ENCODE results near the gene RHEX. TPM values are rescaled to one million over a fixed set of nuclear protein-coding genes. Genes with fewer than 3 reads are reported as not detected.

Gene RHEX
- polyA plus RNA-seq, 1 of the 3 experiments (the other 2 are of a cell fraction) = not detected

DNA sequence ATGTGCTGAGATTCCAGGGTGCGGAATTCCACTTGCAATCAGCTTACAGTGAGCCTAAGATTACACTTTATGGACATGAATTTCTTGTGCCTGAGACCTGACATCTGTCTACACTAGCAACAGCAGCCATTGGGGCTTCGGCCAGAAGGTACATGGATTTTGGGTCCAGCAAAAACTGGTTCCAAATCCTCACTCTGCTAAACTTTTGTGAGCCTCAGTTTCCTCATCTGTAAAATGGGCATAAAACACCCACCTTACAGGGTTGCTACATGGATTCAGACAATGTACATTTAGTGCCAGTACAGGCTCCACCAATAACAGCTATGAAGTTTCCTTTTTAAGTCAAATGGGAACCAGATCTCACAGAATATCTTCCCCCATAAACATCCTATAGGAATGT, 30.8 kb downstream of the RHEX start:
- H3K36me3 ChIP-seq (replicated peaks in 1 of 2; ENCODE audit: control insufficient read depth in 1 of 2, insufficient read depth in 2 of 2, low read length in 1 of 2) = no peaks in the 10 kb centered on the region
- no peaks in the 10 kb centered on the region for H3F3A ChIP-seq (replicated peaks; ENCODE audit: insufficient read depth)
- 74% methylated on average over 2 of the region's 2 CpGs for WGBS (ENCODE audit: low lambda C conversion rate)
- H3K9me3 ChIP-seq = no peaks in the 10 kb centered on the region
- no peak for DNase-seq
- no peak overlapping the region for H3K9ac ChIP-seq
- peaks cover 0 to 7% of the 10 kb centered on the region in 2 experiments; a peak in 2 of 4 replicates for H3K4me1 ChIP-seq (ENCODE audit: control insufficient read depth in 1 of 2, insufficient read depth in 2 of 2, low read depth in 1 of 2, low read length in 1 of 2)
- no peaks in the 10 kb centered on the region for H3K79me2 ChIP-seq (ENCODE audit: insufficient read depth)
- H3K9me2 ChIP-seq = no peaks in the 10 kb centered on the region
- H3K27ac ChIP-seq (ENCODE audit: low read depth in 2 of 2, low read length in 1 of 2) = no peak overlapping the region
- no peak overlapping the region for H3K4me3 ChIP-seq (ENCODE audit: low read depth in 2 of 2, low read length in 1 of 2)
- no peak overlapping the region for H3K4me2 ChIP-seq
- H4K20me1 ChIP-seq (ENCODE audit: insufficient read depth) = no peaks in the 10 kb centered on the region
- TF ChIP-seq, protein P1, sequence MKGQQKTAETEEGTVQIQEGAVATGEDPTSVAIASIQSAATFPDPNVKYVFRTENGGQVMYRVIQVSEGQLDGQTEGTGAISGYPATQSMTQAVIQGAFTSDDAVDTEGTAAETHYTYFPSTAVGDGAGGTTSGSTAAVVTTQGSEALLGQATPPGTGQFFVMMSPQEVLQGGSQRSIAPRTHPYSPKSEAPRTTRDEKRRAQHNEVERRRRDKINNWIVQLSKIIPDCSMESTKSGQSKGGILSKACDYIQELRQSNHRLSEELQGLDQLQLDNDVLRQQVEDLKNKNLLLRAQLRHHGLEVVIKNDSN (IDR thresholded peaks at IDR 0.05; ENCODE audit: borderline replicate concordance, low read depth) = no peak
- TF ChIP-seq SIN3A (IDR thresholded peaks at IDR 0.05; ENCODE audit: borderline replicate concordance, low read depth, low read length) (no peak), GATA2 (CRISPR knock-in tag; IDR thresholded peaks at IDR 0.05) (no peak), JUND (IDR thresholded peaks at IDR 0.05) (no peak), POLR2AphosphoS5 (IDR thresholded peaks at IDR 0.05; ENCODE audit: low read depth, low read length) (no peak), SMC3 (IDR thresholded peaks at IDR 0.05; ENCODE audit: low read depth, low read length) (no peak), ELF1 (IDR thresholded peaks at IDR 0.05) (no peak), MEF2A (IDR thresholded peaks at IDR 0.05; ENCODE audit: borderline replicate concordance, low read depth) (no peak), RAD21 (IDR thresholded peaks at IDR 0.05; ENCODE audit: low read length) (no peak), RCOR1 (IDR thresholded peaks at IDR 0.05; ENCODE audit: low read length) (no peak)
- TF ChIP-seq, protein P2, sequence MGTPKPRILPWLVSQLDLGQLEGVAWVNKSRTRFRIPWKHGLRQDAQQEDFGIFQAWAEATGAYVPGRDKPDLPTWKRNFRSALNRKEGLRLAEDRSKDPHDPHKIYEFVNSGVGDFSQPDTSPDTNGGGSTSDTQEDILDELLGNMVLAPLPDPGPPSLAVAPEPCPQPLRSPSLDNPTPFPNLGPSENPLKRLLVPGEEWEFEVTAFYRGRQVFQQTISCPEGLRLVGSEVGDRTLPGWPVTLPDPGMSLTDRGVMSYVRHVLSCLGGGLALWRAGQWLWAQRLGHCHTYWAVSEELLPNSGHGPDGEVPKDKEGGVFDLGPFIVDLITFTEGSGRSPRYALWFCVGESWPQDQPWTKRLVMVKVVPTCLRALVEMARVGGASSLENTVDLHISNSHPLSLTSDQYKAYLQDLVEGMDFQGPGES (IDR thresholded peaks at IDR 0.05; ENCODE audit: low read depth, low read length) = no peak
- TF ChIP-seq, protein P3, sequence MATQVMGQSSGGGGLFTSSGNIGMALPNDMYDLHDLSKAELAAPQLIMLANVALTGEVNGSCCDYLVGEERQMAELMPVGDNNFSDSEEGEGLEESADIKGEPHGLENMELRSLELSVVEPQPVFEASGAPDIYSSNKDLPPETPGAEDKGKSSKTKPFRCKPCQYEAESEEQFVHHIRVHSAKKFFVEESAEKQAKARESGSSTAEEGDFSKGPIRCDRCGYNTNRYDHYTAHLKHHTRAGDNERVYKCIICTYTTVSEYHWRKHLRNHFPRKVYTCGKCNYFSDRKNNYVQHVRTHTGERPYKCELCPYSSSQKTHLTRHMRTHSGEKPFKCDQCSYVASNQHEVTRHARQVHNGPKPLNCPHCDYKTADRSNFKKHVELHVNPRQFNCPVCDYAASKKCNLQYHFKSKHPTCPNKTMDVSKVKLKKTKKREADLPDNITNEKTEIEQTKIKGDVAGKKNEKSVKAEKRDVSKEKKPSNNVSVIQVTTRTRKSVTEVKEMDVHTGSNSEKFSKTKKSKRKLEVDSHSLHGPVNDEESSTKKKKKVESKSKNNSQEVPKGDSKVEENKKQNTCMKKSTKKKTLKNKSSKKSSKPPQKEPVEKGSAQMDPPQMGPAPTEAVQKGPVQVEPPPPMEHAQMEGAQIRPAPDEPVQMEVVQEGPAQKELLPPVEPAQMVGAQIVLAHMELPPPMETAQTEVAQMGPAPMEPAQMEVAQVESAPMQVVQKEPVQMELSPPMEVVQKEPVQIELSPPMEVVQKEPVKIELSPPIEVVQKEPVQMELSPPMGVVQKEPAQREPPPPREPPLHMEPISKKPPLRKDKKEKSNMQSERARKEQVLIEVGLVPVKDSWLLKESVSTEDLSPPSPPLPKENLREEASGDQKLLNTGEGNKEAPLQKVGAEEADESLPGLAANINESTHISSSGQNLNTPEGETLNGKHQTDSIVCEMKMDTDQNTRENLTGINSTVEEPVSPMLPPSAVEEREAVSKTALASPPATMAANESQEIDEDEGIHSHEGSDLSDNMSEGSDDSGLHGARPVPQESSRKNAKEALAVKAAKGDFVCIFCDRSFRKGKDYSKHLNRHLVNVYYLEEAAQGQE (IDR thresholded peaks at IDR 0.05; ENCODE audit: low read depth, low read length) = no peak
- TF ChIP-seq, protein P4, sequence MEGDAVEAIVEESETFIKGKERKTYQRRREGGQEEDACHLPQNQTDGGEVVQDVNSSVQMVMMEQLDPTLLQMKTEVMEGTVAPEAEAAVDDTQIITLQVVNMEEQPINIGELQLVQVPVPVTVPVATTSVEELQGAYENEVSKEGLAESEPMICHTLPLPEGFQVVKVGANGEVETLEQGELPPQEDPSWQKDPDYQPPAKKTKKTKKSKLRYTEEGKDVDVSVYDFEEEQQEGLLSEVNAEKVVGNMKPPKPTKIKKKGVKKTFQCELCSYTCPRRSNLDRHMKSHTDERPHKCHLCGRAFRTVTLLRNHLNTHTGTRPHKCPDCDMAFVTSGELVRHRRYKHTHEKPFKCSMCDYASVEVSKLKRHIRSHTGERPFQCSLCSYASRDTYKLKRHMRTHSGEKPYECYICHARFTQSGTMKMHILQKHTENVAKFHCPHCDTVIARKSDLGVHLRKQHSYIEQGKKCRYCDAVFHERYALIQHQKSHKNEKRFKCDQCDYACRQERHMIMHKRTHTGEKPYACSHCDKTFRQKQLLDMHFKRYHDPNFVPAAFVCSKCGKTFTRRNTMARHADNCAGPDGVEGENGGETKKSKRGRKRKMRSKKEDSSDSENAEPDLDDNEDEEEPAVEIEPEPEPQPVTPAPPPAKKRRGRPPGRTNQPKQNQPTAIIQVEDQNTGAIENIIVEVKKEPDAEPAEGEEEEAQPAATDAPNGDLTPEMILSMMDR (IDR thresholded peaks at IDR 0.05) = no peak
- TF ChIP-seq, protein P5, sequence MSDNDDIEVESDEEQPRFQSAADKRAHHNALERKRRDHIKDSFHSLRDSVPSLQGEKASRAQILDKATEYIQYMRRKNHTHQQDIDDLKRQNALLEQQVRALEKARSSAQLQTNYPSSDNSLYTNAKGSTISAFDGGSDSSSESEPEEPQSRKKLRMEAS (IDR thresholded peaks at IDR 0.05; ENCODE audit: low read depth) = no peak
- H3K27me3 ChIP-seq (ENCODE audit: insufficient read depth) = peaks cover 25% of the 10 kb centered on the region
- ChIA-PET POLR2A (no interaction called here), CTCF (interaction anchor here (1.1 to 3.6 kb wide), 3 partner anchors 8 to 53 kb away, joined by 3 to 16 read pairs (median 3); no protein-coding TSS in a partner anchor)
- H2AFZ ChIP-seq (ENCODE audit: low read depth) = no peak overlapping the region

All from SK-N-SH (cell line).